ENCODE measurements around the gene NRG3.

DNA sequence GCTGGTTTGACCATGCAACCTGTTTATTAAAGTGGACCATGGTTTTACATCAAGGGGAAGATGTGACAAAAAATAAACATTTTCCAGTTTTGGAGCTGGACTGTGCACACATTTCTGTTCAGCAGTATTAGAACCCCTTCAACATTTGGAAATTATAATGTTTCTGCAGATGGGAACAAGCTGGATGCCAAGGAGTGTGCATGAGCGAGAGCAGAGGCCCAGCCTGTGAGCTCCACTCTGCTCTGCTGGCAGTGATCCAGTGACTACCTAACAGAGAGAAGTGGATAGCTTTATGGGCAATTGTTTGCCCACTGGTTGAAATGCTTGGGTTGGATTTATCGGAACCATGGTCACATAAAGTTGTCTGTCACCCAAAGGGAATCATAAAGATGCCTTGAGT, 456.7 kb downstream of the NRG3 start:
- TF ChIP-seq, protein P1, sequence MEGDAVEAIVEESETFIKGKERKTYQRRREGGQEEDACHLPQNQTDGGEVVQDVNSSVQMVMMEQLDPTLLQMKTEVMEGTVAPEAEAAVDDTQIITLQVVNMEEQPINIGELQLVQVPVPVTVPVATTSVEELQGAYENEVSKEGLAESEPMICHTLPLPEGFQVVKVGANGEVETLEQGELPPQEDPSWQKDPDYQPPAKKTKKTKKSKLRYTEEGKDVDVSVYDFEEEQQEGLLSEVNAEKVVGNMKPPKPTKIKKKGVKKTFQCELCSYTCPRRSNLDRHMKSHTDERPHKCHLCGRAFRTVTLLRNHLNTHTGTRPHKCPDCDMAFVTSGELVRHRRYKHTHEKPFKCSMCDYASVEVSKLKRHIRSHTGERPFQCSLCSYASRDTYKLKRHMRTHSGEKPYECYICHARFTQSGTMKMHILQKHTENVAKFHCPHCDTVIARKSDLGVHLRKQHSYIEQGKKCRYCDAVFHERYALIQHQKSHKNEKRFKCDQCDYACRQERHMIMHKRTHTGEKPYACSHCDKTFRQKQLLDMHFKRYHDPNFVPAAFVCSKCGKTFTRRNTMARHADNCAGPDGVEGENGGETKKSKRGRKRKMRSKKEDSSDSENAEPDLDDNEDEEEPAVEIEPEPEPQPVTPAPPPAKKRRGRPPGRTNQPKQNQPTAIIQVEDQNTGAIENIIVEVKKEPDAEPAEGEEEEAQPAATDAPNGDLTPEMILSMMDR (IDR thresholded peaks at IDR 0.05; ENCODE audit: low read length): no peak
- TF ChIP-seq EZH2 (IDR thresholded peaks at IDR 0.05; ENCODE audit: borderline replicate concordance, low read length): no peak
